Heart left ventricle (tissue), 16 donors: ENCODE results near the gene MPPED2. TPM values are rescaled to one million over a fixed set of nuclear protein-coding genes. Genes with fewer than 3 reads are reported as not detected.

Experiments used
- ATAC-seq, 4 donors: fragments of 200-7000 bp; cut with Tn5 transposase; one replicate each; pipeline ENCODE4 v1.9.1; 2020 to 2022; ENCODE audit warnings: moderate library complexity in 4 of 4, mild to moderate bottlenecking in 3 of 4, moderate number of reproducible peaks in 1 of 4
- DNase-seq, 5 donors: peaks; one replicate each; pipeline ENCODE4 v3.0.0-alpha.2; 2020
- H3K27ac ChIP-seq, 12 donors: fragments of 200-600 bp; sonication (generic) in 4 of 12; one replicate each; pipeline versions ENCODE4 v1.5.0 to v1.8.0; 2016 to 2022; ENCODE audit warnings: mild to moderate bottlenecking in 2 of 12
- H3K27me3 ChIP-seq, 9 donors: fragments of 200-600 bp; sonication (generic) in 2 of 9; one replicate each; pipeline versions ENCODE4 v1.5.1 to v1.8.0; 2016 to 2022; ENCODE audit warnings: mild to moderate bottlenecking in 3 of 9
- H3K36me3 ChIP-seq, 9 donors: fragments of 200-600 bp; sonication (generic) in 2 of 9; one replicate each; pipeline versions ENCODE4 v1.5.0 to v1.8.0; 2018 to 2022; ENCODE audit warnings: mild to moderate bottlenecking in 2 of 9
- H3K4me1 ChIP-seq, 12 donors: fragments of 200-600 bp; sonication (generic) in 4 of 12; one replicate each; pipeline versions ENCODE4 v1.5.0 to v1.8.0; 2016 to 2022; ENCODE audit warnings: mild to moderate bottlenecking in 3 of 12
- H3K4me3 ChIP-seq, 12 donors: fragments of 200-600 bp; sonication (generic) in 4 of 12; one replicate each; pipeline versions ENCODE4 v1.5.0 to v1.8.0; 2017 to 2022; ENCODE audit warnings: mild to moderate bottlenecking in 9 of 12, moderate library complexity in 4 of 12
- H3K9me3 ChIP-seq, 12 donors: fragments of 200-600 bp; sonication (generic) in 4 of 12; one replicate each; pipeline versions ENCODE4 v1.5.0 to v1.8.0; 2016 to 2022; ENCODE audit warnings: mild to moderate bottlenecking in 1 of 12
- CTCF ChIP-seq, 12 donors: fragments of 200-600 bp; sonication (generic) in 4 of 12; IDR thresholded peaks; one replicate each; pipeline versions ENCODE4 v1.5.0 to v1.8.0; 2018 to 2022; ENCODE audit warnings: antibody characterized with exemption in 12 of 12, mild to moderate bottlenecking in 5 of 12
- POLR2A ChIP-seq, 2 donors: fragments of 450-650 bp; IDR thresholded peaks; one replicate each; pipeline ENCODE4 v1.6.1; 2017; ENCODE audit warnings: antibody characterized with exemption in 2 of 2, mild to moderate bottlenecking in 2 of 2, moderate library complexity in 2 of 2
- WGBS, 4 donors: extraction: QIAGEN DNeasy Blood & Tissue Kit in 2 of 4; methylation state at CpG; one replicate each; pipeline versions ENCODE4 v1.1.5 to v1.1.7; 2013 to 2018; 5-methylcytosine and 5-hydroxymethylcytosine counted together
- intact Hi-C, 10 donors: fragments of 100-400 bp; cut with DNase I; formaldehyde crosslinking; loops; one replicate each; pipeline versions ENCODE4 v1.11.1 to v1.14.2; 2022
- polyA plus RNA-seq, 2 donors: library from polyadenylated mRNA; stranded (reverse); fragments of 200-250 nt; gene quantifications; one replicate each; pipeline ENCODE4 v1.2.3, GENCODE V29; 2013
- total RNA-seq, 9 donors: library from RNA; depleted of rRNA in 2 of 9; stranded (reverse); fragments of >200 nt in 2 of 9; fragmentation: NEBNext Ultra II Directional in 3 of 9; extraction: Animal tissue kit (Norgen Biotek cat#: 25700) in 3 of 9; gene quantifications; one replicate each; pipeline versions ENCODE4 v1.1.0 to v1.2.4, GENCODE V29; 2016 to 2023
- donor health status: ischemic (EF 13 %, LVEDD 7.1; RV severe dilation, severe dysfunction).
- donor health status: healthy with polysubstance abuse.
- donor health status: DM: no; HTN: yes; CAD: no.
- donor health status: DM: no; HTN: no; CAD: no.
- donor health status: ischemic (EF 25% LVEDD 6.9; RV normal size, moderate dysfunction).
- donor health status: ischemic (EF 25% LVEDD 5.7; RV mildly dilated, moderate dysfunction).
- donor health status: healthy.
- donor health status: DM: yes; HTN: yes; CAD: no.
- donor health status: ischemic (EF 35%, LVEDD 5.7; RV mildly dilated, moderate dysfunction).
- donor health status: nonischemic (EF 11% LVEDD 7.7; RV severe dilation, severe dysfunction).
- donor health status: DM: yes; HTN: yes; CAD: no.
- donor health status: PGD.
- donor health status: ischemic (EF 29% LVEDD 5.4; RV normal size, mild dysfunction).
- donor health status: nonischemic (EF 23%, LVEDD 6.1; RV moderate dilation, normal function).

MPPED2 gene
- total and polyA plus RNA-seq, 11 donors: 2.7 to 14.3 (median 8.4) TPM

DNA sequence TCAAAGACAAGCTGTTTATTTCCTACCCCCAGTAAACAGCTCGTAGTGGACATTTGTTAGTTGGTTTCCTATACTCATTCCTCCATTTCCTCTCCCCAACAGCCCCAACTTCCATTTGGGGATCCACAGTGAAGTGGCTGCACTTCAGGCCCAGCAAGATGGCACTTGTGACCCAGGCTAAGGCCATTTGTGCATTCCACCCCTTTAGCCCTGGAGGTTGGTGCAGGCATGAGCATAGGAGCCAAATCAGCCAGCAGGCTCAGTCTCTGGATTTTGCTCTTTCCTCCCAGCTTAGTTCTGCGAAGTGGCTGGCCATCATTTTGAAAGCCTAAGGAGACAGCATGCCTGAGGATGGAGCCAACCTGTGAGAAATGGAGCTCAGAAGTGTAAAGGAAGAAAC, 122.9 kb downstream of the MPPED2 start:
- H3K27me3 ChIP-seq: no peaks in the 10 kb centered on the region
- no peaks in the 10 kb centered on the region for H3K36me3 ChIP-seq
- intact Hi-C loops: loop anchor here in 1 of 10 donors (10.0 kb wide), 1 partner anchor 122 kb away; the partner anchor contains the start of gene MPPED2
- H3K9me3 ChIP-seq: no peaks in the 10 kb centered on the region
- DNase-seq (no peak), ATAC-seq (no peak)
- TF ChIP-seq POLR2A (IDR thresholded peaks at IDR 0.05) (no peak), CTCF (IDR thresholded peaks at IDR 0.05) (no peak)
- 77 to 98% (median 96%) methylated on average over 2 of the region's 2 CpGs for WGBS, 4 donors
- peaks cover 0 to 38% (median 24%) of the 10 kb centered on the region in 12 donors for H3K4me1 ChIP-seq
- H3K27ac ChIP-seq: no peak overlapping the region
- no peak overlapping the region for H3K4me3 ChIP-seq

- TF ChIP-seq CTCF (IDR thresholded peaks at IDR 0.05) (no peak), POLR2A (IDR thresholded peaks at IDR 0.05) (no peak)
- Histone ChIP-seq H3K27me3 (no peaks in the 10 kb centered on the region), H3K9me3 (no peaks in the 10 kb centered on the region), H3K36me3 (no peaks in the 10 kb centered on the region), H3K4me1 (peaks cover 0 to 37% (median 25%) of the 10 kb centered on the region in 12 donors), H3K27ac (peak overlapping the region in 7 of 12 donors; percentile 3 to 57 (median 15)), H3K4me3 (no peak overlapping the region)
- 46 to 58% (median 49%) methylated on average over 3 of the region's 3 CpGs for WGBS, 4 donors
- DNase-seq (no peak), ATAC-seq (no peak)
- intact Hi-C loops: loop anchor here in 1 of 10 donors (10.0 kb wide), 1 partner anchor 122 kb away; the partner anchor contains the start of gene MPPED2
Observed at GRCh38 chr11:30462421-30462820, 123.7 kb downstream of the MPPED2 start.

- TF ChIP-seq POLR2A (IDR thresholded peaks at IDR 0.05) (no peak), CTCF (IDR thresholded peaks at IDR 0.05) (no peak)
- DNase-seq (no peak), ATAC-seq (peak in 1 of 4 donors; percentile 57)
- peaks cover 0 to 50% (median 27%) of the 10 kb centered on the region in 12 donors for H3K4me1 ChIP-seq
- 52 to 63% (median 58%) methylated on average over 3 of the region's 3 CpGs for WGBS, 4 donors
- no peak overlapping the region for H3K4me3 ChIP-seq
- no peak overlapping the region for H3K27ac ChIP-seq
- no peaks in the 10 kb centered on the region for H3K9me3 ChIP-seq
- H3K27me3 ChIP-seq: no peaks in the 10 kb centered on the region
- intact Hi-C loops: loop anchor here in 3 of 10 donors (10.0 kb wide), 2 partner anchors 65 to 125 kb away; partner anchors contain the start of gene MPPED2 (in 2 of the 3)
- H3K36me3 ChIP-seq: no peaks in the 10 kb centered on the region
Observed at GRCh38 chr11:30459821-30460220, 126.3 kb downstream of the MPPED2 start.

- 93 to 96% (median 94%) methylated on average over 3 of the region's 3 CpGs for WGBS, 4 donors
- ATAC-seq (no peak), DNase-seq (no peak)
- intact Hi-C loops: loop anchor here in 2 of 10 donors (10.0 kb wide), 2 partner anchors 65 to 125 kb away; partner anchors contain the start of gene MPPED2 (in 1 of the 2)
- no peak overlapping the region for H3K27ac ChIP-seq
- TF ChIP-seq POLR2A (IDR thresholded peaks at IDR 0.05): no peak
- no peak for TF ChIP-seq CTCF (IDR thresholded peaks at IDR 0.05)
- no peaks in the 10 kb centered on the region for H3K27me3 ChIP-seq
- no peak overlapping the region for H3K4me3 ChIP-seq
- H3K9me3 ChIP-seq: no peaks in the 10 kb centered on the region
- H3K36me3 ChIP-seq: no peaks in the 10 kb centered on the region
- peaks cover 4 to 55% (median 31%) of the 10 kb centered on the region in 12 donors for H3K4me1 ChIP-seq
Observed at GRCh38 chr11:30459306-30459705, 126.8 kb downstream of the MPPED2 start.
